GM10266 (cell line): ENCODE results near the gene PRXL2B.

ENCODE experiments used
- DNase-seq: peaks from one replicate; pipeline ENCODE4 v3.0.0; 2012; ENCODE audit errors: extremely low spot score
- TF ChIP-seq, protein P1 (sequence below): IDR thresholded peaks from 2 replicates; pipeline ENCODE4 v1.5.1; 2012; ENCODE audit warnings: mild to moderate bottlenecking, low read depth; ENCODE audit not compliant: control insufficient read depth, insufficient read depth; ENCODE audit errors: missing control alignments

Gene PRXL2B

GRCh38 chr1:2558420-2558819, 28.2 kb upstream of the PRXL2B start:
- TF ChIP-seq, protein P1, sequence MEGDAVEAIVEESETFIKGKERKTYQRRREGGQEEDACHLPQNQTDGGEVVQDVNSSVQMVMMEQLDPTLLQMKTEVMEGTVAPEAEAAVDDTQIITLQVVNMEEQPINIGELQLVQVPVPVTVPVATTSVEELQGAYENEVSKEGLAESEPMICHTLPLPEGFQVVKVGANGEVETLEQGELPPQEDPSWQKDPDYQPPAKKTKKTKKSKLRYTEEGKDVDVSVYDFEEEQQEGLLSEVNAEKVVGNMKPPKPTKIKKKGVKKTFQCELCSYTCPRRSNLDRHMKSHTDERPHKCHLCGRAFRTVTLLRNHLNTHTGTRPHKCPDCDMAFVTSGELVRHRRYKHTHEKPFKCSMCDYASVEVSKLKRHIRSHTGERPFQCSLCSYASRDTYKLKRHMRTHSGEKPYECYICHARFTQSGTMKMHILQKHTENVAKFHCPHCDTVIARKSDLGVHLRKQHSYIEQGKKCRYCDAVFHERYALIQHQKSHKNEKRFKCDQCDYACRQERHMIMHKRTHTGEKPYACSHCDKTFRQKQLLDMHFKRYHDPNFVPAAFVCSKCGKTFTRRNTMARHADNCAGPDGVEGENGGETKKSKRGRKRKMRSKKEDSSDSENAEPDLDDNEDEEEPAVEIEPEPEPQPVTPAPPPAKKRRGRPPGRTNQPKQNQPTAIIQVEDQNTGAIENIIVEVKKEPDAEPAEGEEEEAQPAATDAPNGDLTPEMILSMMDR, result no peak
- no peak for DNase-seq

DNA sequence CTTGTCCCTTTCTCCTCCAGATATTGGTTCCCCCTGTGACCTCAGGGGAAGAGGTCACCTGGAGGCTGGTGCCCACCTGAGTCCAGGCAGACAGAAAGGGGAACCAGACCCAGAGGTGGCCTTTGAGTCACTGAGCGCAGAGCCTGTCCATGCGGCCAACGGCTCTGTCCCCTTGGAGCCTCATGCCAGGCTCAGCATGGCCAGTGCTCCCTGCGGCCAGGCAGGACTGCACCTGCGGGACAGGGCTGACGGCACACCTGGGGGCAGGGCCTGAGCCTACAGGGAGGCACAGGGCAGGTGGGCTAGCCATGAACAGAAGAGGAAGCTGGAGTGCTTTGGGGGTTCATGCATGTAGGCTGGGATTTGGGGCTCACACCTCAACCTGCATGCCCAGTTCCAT, 27.7 kb upstream of the PRXL2B start:
- TF ChIP-seq, protein P1, result no peak
- DNase-seq, result no peak

DNA sequence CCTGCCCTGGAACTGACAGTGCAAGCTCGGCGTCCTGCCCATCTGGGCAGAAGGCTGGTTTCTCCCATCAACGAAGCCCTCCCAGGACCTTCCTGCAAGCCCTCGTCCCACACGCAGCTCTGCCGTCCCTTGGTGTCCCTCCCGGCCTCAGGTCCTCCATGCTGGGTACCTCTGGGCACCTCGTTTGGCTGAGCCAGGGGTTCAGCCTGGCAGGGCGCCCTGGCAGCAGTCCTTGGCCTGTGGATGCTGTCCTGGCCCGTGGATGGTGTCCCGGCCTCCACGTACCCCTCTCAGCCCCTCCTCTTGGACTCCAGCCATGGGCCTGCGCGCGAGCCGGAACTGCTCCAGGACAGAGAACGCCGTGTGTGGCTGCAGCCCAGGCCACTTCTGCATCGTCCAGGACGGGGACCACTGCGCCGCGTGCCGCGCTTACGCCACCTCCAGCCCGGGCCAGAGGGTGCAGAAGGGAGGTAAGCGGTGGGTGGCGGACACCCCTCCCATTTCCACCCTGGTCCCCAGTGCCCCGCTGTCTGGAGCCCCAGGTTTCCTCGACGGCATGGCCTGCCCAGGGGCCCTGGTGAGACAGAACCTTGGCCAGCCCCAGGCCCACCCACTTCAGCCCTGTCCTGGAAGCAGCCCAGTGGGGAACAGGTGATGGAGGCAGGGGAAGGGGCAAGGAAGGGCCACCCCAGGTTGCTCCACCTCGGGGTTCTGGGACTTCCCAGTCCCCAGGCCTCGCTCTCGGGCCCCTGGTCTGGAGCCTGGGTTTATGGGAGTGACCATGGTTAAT, 26.9 kb upstream of the PRXL2B start:
- TF ChIP-seq, protein P1, result no peak
- DNase-seq, result no peak

DNA sequence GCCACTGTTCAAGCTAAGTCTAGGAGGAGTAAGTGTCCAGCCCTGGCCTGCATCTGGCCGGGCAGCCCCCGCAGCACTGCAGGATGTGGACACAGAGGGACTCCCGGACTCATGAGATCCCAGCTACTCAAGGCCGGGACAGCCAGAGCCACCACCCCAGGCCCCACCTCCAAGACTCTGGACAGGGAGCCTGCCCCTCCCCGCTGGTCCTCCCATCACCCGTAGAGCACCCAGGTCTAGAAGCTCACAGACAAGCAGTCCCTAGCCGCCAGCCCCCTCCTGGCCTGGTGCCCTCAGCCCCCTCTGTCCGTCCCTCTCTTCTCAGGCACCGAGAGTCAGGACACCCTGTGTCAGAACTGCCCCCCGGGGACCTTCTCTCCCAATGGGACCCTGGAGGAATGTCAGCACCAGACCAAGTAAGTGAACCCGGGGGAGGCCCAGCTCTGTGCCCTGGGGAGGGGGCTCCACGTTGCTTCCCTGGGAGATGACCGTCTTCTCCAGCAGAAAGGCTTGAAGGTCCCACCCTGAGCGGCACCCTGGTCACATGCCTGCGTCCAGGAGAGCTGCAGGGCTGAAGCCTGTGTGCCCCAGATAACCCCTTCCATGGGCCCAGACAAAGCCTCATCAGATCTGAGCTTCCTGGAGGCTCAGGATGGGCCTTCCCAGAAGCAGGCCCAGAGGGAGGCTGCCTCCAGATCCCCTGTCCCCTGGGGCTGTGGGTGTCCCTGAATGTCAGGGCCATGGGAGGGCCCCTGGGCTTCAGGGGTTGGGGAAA, 26.1 kb upstream of the PRXL2B start:
- DNase-seq, result no peak
- TF ChIP-seq, protein P1, result no peak

GRCh38 chr1:2561446-2561845, 25.1 kb upstream of the PRXL2B start:
- TF ChIP-seq, protein P1, result no peak
- no peak for DNase-seq

DNA sequence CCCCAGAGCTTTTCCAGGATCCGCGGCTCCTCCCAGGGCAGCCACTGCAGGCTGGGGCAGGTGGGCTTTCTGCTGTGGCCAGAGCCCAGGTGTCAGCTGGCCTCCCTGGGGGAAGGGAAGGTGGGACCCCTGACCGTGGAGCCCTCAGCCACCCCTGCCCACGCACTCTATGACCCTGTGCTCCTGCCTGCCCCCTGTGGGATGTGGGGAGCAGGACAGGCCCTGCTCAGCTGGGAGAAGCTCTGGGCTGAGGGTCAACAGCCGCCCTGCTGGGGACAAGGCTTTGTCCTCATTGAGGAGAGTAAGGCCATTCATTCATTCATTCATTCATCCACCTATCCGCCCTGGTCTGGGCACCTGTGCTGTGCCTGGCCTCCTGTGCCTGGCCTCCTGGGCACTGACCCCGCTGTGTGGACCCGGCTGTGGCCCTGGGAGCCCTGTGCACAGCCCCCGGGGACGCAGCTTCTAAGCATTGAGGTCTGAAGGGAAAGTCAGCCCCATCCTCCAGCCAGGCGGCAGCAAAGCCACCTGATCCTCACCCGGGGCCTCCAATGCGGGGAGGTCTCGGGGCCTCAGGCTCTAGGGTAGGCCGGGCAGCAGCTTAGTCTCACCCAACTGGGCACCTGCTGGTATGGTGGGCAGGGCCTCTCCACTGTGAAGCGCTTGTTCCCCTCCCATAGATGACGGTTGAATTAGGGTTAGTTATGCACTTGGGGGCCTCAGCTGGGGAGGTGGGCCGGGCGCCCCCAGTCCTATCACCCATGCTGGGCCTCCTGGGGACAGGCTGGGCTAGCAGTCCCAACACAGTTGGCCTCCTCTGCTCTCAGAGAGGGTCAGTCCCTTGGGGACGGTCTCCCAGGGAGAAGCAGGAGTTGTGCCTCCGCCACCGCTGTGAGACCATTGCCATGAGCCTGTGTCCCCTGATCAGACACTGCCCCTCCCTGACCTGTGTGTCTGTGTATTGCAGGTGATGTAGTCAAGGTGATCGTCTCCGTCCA, 24.4 kb upstream of the PRXL2B start:
- DNase-seq, result no peak
- TF ChIP-seq, protein P1, result peak; percentile 55
